ENCODE results near the gene DPEP3.

GRCh38 chr16:67977005-67977404 lies 3.3 kb downstream of the DPEP3 start:
- TF ChIP-seq CTCF (IDR thresholded peaks at IDR 0.05) = no peak
- no peak for TF ChIP-seq POLR2A (IDR thresholded peaks at IDR 0.05; ENCODE audit: low read depth)
- TF ChIP-seq POLR2AphosphoS5 (IDR thresholded peaks at IDR 0.05) = no peak
- TF ChIP-seq EP300 (IDR thresholded peaks at IDR 0.05) = no peak

All from esophagus muscularis mucosa (tissue), 4 donors.